DOHH2 (cell line): Measurements from ENCODE around the gene SRY.

Experiments used
- H3F3A ChIP-seq: fragments of 200-600 bp; sonication (generic), shearing (Covaris generic); 2 replicates; pipeline ENCODE4 v1.6.0; 2016; ENCODE audit warnings: antibody characterized with exemption, mild to moderate bottlenecking; ENCODE audit not compliant: control insufficient read depth, insufficient read depth
- H3K27ac ChIP-seq: fragments of 200-600 bp; sonication (generic); 2 replicates; pipeline ENCODE4 v1.5.1; 2014; ENCODE audit warnings: low read depth, mild to moderate bottlenecking, low read length, moderate library complexity
- H3K27me3 ChIP-seq: fragments of 200-600 bp; sonication (generic); 2 replicates; pipeline ENCODE4 v1.6.1; 2014; ENCODE audit warnings: mild to moderate bottlenecking, low read length, mixed read lengths; ENCODE audit not compliant: control insufficient read depth
- H3K36me3 ChIP-seq: fragments of 200-600 bp; sonication (generic); 2 replicates; pipeline ENCODE4 v1.6.1; 2014; ENCODE audit warnings: mild to moderate bottlenecking, low read length, moderate library complexity, mixed read lengths; ENCODE audit not compliant: control insufficient read depth
- H3K4me1 ChIP-seq: fragments of 200-600 bp; sonication (generic); 2 replicates; pipeline ENCODE4 v1.6.1; 2014; ENCODE audit warnings: mild to moderate bottlenecking, low read length, mixed read lengths; ENCODE audit not compliant: control insufficient read depth
- H3K4me2 ChIP-seq: fragments of 200-600 bp; sonication (generic); 2 replicates; pipeline ENCODE4 v1.6.0; 2014; ENCODE audit warnings: mild to moderate bottlenecking, low read length, moderate library complexity
- H3K4me3 ChIP-seq: fragments of 200-600 bp; sonication (generic); 2 replicates; pipeline ENCODE4 v1.5.1; 2014; ENCODE audit warnings: mild to moderate bottlenecking, low read length, mixed read lengths
- H3K79me2 ChIP-seq: fragments of 200-600 bp; sonication (generic); 2 replicates; pipeline ENCODE4 v1.6.1; 2014; ENCODE audit warnings: mild to moderate bottlenecking, low read length, mixed read lengths; ENCODE audit not compliant: control insufficient read depth
- H3K9me2 ChIP-seq: fragments of 200-600 bp; sonication (generic); replicated peaks from 2 replicates; pipeline ENCODE4 v1.6.1; 2014; ENCODE audit warnings: mild to moderate bottlenecking, low read length, mixed read lengths; ENCODE audit not compliant: control insufficient read depth
- H3K9me3 ChIP-seq: fragments of 200-600 bp; sonication (generic); 2 replicates; pipeline ENCODE4 v1.6.1; 2014; ENCODE audit warnings: antibody characterized with exemption, low read length, mixed read lengths; ENCODE audit not compliant: control insufficient read depth, insufficient read depth
- H4K20me1 ChIP-seq: fragments of 200-600 bp; sonication (generic); 2 replicates; pipeline ENCODE4 v1.6.0; 2014; ENCODE audit warnings: low read depth, mild to moderate bottlenecking, antibody characterized with exemption, low read length, moderate library complexity; ENCODE audit not compliant: control insufficient read depth, insufficient read depth
- CTCF ChIP-seq: fragments of 200-600 bp; sonication (generic); IDR thresholded peaks from one replicate; pipeline ENCODE4 v1.5.1; 2014; ENCODE audit warnings: antibody characterized with exemption, mild to moderate bottlenecking, low read depth, low read length; ENCODE audit not compliant: poor library complexity, severe bottlenecking
- EZH2phosphoT487 ChIP-seq: fragments of 200-600 bp; sonication (generic); IDR thresholded peaks from 2 replicates; pipeline ENCODE4 v1.6.1; 2017; ENCODE audit warnings: borderline replicate concordance, mild to moderate bottlenecking, antibody characterized with exemption, low read length, moderate library complexity, mixed read lengths

SRY gene

DNA sequence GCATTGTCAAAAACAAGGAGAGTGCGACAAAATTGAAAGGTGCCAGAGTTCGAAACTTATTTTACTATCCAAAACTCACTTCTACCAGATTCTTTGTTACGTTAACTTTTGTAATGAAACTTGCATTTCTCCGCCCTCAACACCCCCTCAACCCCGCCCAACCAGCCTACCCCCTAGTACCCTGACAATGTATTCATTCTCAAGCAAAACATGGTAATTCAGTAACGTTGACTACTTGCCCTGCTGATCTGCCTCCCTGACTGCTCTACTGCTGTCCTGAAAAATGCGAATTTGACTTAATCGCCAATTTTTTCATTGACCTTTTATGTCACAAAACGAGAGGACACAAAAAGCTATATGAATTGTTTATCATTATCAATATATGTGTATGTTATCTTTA lies at the start of gene SRY:
TSS of gene SRY (minus strand) at position 83 of the 400 bp plus-strand sequence. CDS start at position 4, 79 bp downstream.
- Histone ChIP-seq H3K36me3 (no peaks in the 10 kb centered on the region), H4K20me1 (no peaks in the 10 kb centered on the region), H3K27ac (no peak within 1 kb of the TSS), H3F3A (no peaks in the 10 kb centered on the region), H3K9me2 (no peaks in the 10 kb centered on the region), H3K9me3 (no peaks in the 10 kb centered on the region), H3K4me1 (peaks cover 15% of the 10 kb centered on the region), H3K4me2 (no peak within 1 kb of the TSS), H3K27me3 (0 out of 2 replicates have a peak, but pooled peaks cover 5% of the 10 kb centered on the region), H3K79me2 (no peaks in the 10 kb centered on the region), H3K4me3 (no peak within 1 kb of the TSS)
- TF ChIP-seq CTCF, result no peak
- TF ChIP-seq EZH2phosphoT487, result no peak

DNA sequence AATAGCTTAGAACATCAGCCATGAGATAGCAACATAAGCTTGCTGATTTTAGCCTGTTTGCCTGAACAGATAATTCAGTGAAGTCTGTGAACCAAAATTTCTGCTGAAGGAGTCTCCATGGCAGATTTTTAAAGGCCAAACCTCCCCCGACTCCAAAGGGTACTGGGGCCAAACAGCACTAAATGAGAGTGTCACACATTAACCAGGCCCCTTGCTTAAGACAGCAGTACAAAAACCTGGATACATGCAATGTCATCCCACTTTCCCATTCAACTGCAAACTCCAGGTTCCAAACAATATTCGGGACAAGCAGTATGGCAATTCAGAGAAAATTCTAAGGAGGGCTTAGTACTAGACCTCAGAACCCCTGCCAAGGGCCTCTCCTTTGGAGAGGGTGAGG lies 49.6 kb upstream of the SRY start:
- TF ChIP-seq CTCF (no peak), EZH2phosphoT487 (no peak)
- H4K20me1 ChIP-seq, result no peaks in the 10 kb centered on the region
- H3K9me2 ChIP-seq, result no peaks in the 10 kb centered on the region
- H3K9me3 ChIP-seq, result no peaks in the 10 kb centered on the region
- no peak overlapping the region for H3K27ac ChIP-seq
- no peak overlapping the region for H3K4me2 ChIP-seq
- H3K4me3 ChIP-seq, result no peak overlapping the region
- H3K79me2 ChIP-seq, result peaks cover 7% of the 10 kb centered on the region
- H3K36me3 ChIP-seq, result peaks cover 5% of the 10 kb centered on the region
- no peaks in the 10 kb centered on the region for H3F3A ChIP-seq
- H3K4me1 ChIP-seq, result peaks cover 5% of the 10 kb centered on the region
- no peaks in the 10 kb centered on the region for H3K27me3 ChIP-seq

GRCh38 chrY:2835230-2835629 lies 47.7 kb upstream of the SRY start:
- H3K9me3 ChIP-seq, result no peaks in the 10 kb centered on the region
- no peaks in the 10 kb centered on the region for H3K79me2 ChIP-seq
- H3F3A ChIP-seq, result no peaks in the 10 kb centered on the region
- no peaks in the 10 kb centered on the region for H3K27me3 ChIP-seq
- H3K4me2 ChIP-seq, result no peak overlapping the region
- H3K36me3 ChIP-seq, result no peaks in the 10 kb centered on the region
- H3K9me2 ChIP-seq, result no peaks in the 10 kb centered on the region
- H3K4me3 ChIP-seq, result no peak overlapping the region
- H3K27ac ChIP-seq, result no peak overlapping the region
- no peaks in the 10 kb centered on the region for H3K4me1 ChIP-seq
- TF ChIP-seq EZH2phosphoT487 (no peak), CTCF (no peak)
- no peaks in the 10 kb centered on the region for H4K20me1 ChIP-seq

GRCh38 chrY:2828497-2828896 lies 41.0 kb upstream of the SRY start:
- H3F3A ChIP-seq, result no peaks in the 10 kb centered on the region
- no peaks in the 10 kb centered on the region for H4K20me1 ChIP-seq
- H3K9me2 ChIP-seq, result no peaks in the 10 kb centered on the region
- H3K9me3 ChIP-seq, result no peaks in the 10 kb centered on the region
- no peaks in the 10 kb centered on the region for H3K79me2 ChIP-seq
- no peak overlapping the region for H3K4me3 ChIP-seq
- H3K27me3 ChIP-seq, result no peaks in the 10 kb centered on the region
- H3K27ac ChIP-seq, result no peak overlapping the region
- no peaks in the 10 kb centered on the region for H3K36me3 ChIP-seq
- no peaks in the 10 kb centered on the region for H3K4me1 ChIP-seq
- TF ChIP-seq CTCF (no peak), EZH2phosphoT487 (no peak)
- no peak overlapping the region for H3K4me2 ChIP-seq
